Stimulated activated CD8-positive, alpha-beta memory T cell treated with anti-CD3 and anti-CD28 coated beads, Interleukin-2, amount 100 ng/mL, for 48 hours (primary cell): Measurements from ENCODE around the gene TUBAL3.

Experiments used
- DNase-seq, 2 donors: peaks; one replicate each; pipeline ENCODE4 v3.0.0-alpha.2; 2020; ENCODE audit warnings: low read depth in 2 of 2

The TUBAL3 gene

DNA sequence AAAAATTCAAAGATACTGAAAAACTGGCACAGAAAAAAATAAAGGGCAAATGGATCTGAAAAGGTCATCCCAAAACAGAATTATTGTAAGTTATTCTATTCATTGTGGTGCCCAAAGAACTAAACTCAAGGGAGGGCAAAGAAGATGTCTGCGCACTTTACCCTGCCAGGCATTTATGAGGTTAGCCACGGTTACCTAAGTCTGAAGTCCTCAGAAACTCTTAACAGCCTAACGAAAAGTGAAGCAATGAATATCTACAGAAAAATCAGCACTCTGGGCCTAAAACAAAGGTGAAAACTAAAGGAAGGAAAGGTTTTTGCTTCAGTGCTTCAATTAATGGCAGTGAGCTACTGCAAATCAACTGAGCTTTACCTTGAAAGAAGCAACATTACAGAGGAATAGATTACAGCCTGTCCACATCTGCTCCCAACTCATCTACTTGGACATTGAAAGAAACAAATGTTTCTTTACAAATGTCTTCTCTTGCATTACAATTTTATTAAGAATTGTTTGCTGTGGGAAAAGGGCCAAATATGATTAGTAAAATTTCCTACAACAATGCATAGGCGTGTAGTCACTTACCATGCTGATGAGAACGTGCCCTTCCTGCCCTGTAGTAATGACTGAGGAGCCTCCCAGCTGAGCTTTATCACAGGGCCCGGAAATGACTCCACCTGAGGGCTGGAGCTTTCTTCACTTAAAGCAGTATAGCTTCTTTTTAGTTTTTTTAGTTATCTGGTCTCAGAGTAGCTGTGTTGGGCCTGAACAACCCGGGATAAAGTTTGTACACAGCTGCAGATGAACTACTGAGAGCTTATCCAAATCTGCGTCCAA is at the start of gene TUBAL3:
Gene TUBAL3 (minus strand): TSS at position 621 of the 834 bp plus-strand sequence. CDS start 36 bp downstream, at position 585.
- no peak for DNase-seq

DNA sequence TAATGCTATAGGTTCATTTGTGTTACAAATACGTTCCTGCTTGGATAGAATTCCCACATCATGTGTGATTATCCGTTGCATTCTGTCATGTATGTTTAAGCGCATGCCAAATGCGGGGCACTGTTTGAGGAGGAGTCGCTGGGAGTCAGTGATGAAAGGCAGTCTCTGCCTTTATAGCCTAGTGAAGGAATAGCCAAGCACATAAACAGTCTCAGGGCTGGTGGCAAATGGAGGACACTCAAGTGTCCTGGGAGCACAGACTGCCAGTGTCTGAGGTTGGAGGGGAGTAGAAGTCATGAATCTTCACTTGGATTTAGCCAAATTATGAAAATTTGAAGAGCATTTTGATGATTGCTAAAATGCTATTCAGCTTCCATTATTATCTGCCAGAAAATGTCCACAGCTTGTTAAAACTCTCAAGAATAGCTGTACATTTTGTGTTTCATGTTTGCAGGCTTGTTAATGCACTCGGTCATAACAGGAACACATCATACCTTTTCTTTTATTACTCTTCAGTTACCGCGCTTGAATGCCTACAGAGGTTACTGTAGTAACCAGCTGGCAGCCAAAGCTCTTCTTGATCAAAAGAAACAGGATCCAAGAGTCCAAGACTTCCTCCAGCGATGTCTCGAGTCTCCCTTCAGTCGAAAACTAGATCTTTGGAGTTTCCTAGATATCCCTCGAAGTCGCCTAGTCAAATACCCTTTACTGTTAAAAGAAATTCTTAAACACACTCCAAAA is 49.3 kb upstream of the TUBAL3 start:
- no peak for DNase-seq

DNA sequence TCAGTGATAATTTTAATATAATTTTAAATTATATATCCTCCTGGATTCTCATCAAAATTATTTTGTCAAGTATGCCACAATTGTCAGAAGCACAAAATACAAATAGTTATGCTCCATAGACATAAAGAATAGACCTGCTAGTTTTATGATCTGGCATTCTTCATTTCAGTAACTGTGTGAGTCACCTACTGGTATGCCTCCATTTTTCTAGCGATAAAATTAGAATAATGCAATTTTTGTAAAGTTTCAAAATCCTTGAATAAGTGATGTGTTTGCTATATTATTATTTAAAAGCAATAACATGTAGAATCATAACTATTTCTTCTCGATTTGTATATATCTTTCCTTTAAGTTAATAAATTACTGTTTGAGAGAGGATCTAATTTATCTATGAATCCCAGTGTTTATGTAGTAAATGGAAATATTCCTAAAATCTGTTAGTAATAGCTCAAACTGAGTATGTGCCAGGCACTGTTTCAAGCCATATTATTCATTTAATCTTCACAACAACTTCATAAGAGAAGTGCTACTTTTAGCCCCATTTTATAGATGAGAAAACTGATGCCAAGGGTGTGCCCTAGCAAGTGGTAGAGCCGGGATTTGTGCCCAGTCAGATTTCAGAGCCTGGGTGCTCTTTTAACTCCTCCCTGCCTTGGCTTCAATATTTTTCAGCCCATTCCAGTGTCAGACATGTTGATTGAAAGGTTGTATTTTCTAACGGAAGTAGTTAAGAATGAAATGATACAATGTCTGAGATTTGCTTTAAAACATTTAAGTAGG is 46.2 kb upstream of the TUBAL3 start:
- no peak for DNase-seq

DNA sequence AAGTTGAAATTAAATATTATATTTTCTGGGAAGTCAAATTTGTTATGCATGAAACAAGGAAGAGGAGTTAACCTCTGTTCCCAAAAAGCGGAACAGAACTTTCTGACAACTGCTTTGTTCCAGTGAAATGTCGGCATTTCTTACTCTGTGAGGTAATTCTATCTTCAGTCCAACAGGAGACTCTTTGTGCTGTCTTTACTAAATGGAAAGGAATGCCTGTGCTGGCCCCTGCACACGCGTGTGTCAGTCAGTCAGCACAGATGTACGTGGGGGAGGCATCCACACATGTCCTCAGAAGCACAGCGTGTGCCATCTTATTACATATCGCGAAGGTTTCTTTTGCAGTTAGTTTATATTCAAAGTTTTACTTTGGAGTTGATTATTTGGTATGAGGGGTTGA is 45.2 kb upstream of the TUBAL3 start:
- no peak for DNase-seq

DNA sequence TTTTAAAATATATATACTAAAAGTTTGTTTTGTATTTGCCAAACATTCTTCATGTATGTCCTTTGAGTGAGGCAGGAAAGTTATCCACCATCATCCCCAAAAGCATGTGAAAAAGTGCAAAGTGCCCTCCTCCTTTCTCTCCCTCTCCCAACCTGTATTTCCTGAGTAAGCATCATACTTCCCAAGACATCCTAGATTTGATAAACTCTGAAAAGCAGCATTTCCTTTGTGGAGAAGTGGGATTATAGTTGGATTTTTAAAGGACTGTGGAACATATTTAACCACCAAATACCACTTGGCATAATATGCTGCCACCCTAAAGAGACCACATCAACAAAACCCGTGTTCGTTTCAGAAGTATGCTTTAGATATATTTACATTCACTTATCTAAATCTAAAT is 44.6 kb upstream of the TUBAL3 start:
- DNase-seq: no peak

DNA sequence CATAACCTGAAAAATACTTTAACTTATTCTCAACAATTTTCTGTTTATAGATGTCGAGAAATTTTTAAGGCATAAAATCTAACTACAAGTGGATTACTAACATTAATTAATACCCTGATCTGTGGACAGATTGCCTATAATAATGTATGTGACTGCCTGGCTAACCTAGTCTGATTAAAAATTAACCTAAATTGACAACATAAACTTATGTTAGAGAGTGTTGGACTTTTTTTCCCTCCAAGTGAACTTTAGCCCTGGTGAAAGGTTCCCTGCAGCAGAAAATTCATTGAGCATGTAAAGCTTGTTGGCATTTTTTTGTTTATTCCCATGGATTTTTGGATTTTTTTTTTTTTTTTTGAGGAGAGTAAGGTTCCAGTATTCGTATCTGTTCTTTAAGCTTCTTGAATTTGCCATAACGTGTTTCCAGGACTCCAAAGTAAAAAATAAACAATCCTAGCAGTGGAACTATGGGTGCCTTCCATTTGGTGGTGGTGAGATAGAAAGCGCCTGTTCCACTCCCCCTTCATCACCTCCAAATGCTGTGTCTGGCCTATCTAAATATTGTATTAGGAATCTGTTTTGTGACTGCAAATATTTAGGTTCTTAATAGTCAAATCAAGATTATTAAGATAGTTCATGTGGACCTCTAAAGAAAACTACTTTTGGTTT is 43.8 kb upstream of the TUBAL3 start:
- no peak for DNase-seq

DNA sequence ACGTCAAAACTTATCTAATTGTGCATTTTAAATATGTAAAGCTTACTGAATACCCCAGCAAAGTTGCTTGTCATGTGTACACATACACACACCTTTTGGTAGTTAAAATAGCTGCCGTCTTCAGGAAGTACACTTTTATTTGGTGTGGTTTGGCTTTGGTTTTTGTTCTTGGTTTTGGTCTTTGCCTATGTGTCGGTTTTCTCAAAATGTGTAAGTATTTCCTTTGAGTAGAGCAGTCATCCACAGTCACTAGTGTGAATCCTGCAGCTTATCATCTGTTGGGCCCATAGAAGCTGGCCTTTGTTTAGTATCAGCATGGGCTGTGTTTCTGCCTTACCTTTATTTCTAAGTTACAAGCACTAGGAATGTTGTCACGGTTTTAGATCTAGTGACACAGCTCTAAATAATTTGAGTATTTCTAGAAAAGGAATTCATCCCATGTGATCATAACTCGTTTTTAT is 43.0 kb upstream of the TUBAL3 start:
- no peak for DNase-seq

DNA sequence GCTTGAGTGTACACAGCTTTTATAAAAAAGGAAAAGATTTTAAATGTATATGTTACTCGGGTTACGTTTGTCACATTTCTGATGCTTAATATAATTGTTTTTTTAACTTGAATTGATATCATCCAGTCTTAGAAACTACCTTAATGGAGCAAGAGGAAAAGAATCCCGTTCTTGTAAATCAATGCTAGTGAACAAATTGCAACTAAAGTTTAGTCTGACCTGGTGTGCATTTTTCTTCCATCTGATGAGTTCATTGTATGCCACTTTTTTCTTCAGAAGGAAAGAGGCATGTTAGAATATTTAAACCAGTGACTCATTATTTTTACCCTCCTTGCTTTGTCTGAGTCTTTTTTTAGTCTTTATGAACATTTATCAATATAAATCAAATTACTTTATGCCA is 42.4 kb upstream of the TUBAL3 start:
- DNase-seq: no peak

DNA sequence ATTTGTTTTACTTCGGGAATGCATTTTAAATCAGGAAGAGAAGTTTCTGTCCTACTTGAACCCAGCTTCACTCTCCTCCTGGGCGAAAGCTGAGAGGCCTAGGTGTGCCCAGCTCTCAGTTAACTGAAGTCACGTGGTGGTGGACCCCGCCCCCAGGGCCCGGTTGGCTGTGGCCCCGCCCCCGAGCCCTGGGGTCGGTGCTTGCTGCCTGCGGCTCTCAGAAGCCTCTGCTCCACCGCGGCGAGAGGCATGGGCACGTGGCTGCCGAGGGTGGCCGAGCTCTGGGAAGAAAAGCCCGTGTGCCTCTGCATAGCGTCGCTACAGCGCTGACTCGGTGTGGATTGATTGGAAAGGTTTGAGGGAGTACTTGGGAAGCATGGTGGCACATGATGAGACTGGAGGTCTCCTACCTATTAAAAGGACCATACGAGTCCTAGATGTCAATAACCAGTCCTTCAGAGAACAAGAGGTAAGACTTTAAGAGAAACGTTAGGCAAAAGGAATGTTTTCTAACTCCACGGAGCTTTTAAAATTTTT is 41.8 kb upstream of the TUBAL3 start:
- DNase-seq: peak; percentile 66 to 71

DNA sequence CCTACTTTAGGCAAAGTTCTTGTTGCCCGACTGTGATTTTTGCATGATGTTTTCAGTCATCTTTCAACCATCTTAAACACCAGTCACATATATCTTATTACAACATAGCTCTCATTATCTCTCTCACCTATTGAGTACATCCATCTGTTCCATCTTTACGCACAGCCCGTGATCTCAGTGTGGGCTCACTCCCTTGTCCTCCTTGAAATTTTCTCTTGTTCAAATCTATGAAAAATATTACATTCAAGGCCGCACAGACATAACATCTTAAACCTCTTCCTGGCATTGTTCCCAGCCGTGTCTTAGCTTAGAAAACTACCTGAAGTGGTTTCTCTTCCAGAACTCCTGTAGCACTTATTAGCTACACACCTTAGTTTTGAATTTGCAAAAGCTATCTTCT is 40.4 kb upstream of the TUBAL3 start:
- no peak for DNase-seq

DNA sequence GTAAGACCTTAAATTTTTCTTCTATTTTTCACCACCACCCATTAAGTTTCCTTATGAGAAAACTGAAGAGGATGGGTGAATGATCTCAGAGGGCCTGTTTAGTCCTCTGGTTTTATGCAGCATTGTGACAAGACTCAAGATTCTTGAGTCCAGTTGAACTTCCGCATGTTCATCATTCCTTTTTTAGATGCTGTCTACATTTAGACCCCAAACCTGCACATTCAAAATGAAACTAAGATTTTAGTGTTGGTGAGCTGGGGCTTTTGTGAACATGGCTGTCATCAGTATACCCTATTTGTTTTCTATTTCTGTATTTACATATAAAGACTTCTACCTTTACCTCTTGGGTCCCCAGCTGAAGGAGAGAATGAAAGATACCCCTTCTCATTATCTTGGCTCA is 38.8 kb upstream of the TUBAL3 start:
- no peak for DNase-seq

DNA sequence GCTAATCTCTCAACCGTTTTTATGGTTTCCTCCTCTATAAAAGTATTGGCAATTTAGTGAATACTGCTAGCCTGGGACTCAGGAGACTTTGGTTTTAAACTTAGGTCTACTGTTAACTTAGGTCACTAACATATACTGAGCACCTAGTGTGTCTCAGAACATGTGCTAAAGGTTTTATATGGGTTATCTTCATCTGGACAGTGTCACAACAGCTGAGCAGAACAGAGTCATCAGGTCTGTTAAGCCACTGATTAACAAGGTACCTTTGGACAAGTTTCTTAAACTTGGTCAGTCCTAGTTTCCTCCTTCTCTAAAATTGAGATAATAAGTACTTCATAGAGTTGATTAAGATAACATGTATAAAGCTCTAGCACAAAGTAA is 38.4 kb upstream of the TUBAL3 start:
- DNase-seq: no peak

DNA sequence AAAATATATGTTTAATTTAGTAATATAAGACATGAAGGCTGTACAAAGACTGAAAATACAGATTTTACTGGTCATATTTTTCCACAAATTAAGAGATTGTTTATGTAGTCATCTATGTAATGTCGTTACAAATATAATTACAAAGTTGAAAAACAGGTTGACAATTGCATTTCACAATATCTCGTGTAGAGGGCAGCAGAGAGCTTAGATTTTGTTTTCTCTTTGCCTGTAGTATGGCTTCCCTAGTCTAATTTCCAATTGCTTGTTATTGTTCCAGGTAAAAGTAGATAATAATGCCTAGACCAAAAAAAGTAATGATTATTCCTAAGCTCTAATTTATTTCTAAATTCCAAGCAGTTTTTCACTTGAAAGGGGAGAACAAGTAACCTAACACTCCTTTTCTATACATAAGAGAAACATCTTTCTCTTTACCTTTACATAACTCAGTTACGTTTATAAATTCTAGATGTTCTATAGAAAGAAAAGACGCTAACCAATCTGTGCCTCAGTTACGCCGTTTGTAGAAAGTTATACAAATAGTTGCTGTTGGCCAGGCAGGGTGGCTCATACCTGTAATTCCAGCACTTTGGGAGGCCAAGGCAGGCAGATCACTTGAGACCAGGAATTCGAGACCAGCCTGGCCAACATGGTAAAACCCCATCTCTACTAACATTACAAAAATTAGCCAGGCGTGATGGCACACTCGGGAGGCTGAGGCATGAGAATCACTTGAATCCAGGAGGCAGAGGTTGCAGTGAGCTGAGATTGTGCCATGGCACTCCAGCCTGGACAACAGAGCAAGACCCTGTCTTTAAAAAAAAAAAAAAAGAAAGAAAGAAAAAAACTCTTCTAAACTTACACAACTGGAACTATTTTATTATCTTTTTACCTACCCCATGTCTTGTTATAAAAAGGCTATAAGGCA is 37.7 kb upstream of the TUBAL3 start:
- no peak for DNase-seq

DNA sequence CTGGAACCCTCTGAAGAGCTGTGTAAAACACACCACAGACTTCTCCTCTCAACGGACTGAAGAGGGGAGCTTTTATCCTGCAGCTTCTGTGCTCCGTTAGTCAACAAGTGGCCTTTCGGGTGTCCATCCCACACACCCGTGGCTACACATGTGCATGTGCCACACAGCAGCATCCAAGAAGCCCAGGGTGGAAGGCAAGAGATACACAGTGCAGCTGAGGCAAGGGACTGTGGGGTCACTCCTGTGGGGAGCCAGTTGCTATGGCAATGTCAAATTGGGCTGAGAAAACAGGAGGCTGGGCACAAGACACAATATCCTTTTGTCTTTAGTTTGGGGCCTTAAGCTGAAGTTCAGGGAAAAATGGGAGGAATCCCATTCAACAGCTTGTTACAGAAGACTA is 36.5 kb upstream of the TUBAL3 start:
- no peak for DNase-seq

DNA sequence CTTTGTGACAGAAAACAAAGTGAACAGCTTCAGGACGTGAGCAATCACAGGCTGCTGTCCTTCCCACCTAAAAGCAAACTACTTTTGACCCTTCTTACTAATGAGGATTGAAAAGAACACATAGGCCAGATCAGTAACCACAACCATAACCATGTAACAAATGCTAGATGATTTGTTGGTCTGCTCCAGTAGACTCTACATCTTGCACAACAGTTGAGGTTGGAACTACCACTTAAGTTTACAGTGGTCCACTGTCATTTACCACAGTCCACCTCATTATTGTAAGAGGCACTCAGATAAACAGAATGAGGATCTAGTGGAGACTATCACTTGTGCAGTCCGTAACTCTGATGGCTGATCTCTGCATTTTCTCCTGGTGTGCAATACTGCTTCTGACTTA is 35.6 kb upstream of the TUBAL3 start:
- DNase-seq: no peak

DNA sequence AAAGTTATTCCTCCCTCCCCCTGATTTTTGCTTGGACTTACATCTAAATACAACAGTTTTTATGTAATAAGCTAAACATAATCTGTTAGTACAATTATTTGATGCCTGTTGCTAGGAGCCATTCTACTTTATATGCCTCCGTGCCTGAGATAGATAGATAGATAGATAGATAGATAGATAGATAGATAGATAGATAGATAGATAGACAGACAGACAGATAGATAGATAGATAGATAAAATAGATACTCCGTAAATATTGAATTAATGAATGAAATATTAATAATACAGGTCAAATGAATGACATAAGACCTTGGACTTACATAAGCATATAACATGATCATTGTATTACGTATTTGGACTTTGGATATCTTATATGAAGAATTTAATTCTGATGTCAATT is 30.7 kb upstream of the TUBAL3 start:
- no peak for DNase-seq

DNA sequence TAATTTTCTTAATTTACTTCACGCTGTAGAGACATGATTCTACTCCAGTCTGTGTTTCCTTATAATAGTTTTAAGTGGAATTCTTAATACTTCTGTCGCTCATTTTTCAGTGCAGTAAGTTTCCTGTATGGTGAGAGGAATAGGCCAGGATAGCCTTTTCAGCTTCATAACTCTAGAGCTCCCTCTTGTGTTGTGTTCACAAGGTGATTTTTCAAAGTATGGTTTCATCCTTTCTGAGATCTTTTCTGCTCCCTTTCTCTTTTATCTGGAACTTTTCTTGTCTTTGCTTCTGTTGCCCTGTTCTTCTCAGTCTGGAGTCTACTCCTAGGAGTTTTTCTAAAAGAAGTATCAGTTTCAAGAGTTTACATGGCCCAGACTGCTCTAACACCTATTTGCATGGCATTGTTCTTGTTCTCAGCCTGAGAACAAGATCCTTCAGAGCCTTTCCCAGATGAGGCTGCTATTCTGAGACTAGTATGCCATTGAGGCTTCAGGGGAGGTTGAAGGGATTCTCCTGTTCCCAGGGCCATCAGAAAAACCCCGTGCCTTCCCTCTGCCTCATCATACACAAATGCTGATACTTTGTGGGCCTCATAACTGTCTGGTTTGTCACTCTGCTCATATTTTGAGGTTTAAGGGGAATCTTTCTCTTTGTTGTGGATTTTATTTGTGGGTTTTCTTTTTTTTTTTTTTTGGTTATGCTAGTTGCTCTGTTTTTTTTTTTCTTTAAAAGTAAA is 29.6 kb upstream of the TUBAL3 start:
- DNase-seq: no peak

DNA sequence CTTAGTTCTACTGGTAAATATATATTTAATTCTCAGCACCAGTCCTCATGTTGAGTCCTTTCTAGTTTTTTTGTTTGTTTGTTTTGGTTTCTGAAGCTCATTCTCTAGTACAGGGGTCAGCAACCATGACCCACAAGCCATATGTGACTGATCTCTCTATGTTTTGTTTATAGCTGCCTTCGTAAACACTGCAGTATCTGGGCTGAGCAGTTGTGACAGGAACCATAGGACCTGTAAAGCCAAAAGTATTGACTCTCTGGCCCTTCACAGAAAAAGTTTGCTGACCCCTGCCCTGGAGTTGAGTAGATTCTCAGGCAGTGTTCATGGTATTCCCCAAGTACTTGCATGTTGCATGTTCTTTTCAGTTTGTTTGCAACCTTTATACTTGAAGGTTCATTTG is 28.6 kb upstream of the TUBAL3 start:
- DNase-seq: no peak

DNA sequence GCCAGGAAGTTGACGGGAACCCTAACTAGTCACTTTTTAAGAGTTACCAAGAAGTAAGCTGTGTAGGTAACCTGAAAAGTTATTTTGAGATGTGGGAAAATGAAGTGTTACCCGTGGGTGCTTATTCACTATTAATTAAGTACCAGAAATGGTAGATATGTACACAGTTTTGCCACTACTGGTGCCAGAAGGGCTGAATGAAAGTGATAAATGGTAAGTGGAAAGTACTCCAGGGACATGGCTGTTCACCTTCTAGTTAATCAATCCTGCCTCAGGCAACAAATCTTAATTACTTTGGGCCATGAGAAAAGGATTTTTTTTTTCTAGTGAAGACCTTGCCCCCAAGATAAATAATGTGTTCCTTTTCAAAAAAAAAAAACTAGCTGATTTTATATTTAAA is 23.5 kb upstream of the TUBAL3 start:
- DNase-seq: no peak

DNA sequence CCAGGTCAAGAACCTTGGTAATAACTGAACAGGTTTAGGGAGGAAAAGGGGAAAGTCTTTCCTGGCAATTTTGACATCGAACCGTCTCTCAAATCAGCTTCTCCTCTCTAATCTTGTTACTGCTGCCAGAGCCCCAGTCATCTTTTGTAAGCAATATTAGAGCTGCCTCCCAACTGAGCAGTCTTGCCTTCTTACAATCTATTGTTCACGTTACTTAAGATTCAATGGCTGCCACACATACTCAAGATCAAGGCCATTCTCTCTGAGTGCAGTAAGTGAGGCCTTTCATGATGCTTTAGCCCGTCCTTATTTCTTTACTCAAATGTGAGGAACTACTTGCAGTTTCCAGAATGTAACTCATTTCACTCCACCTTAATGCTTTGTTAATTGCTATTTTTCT is 20.1 kb upstream of the TUBAL3 start:
- no peak for DNase-seq
